Retinal pigment epithelial cell (primary cell): ENCODE data around the gene CDKL1.

Source experiments
- DNase-seq: peaks from one replicate; pipeline ENCODE4 v3.0.0-alpha.2; 2010; ENCODE audit warnings: low read depth
- H3K4me3 ChIP-seq: 2 replicates; pipeline ENCODE4 v1.5.1; 2011; ENCODE audit warnings: mild to moderate bottlenecking, low read length, control low read depth, moderate library complexity
- CTCF ChIP-seq: conservative IDR thresholded peaks from 2 replicates; pipeline ENCODE4 v1.5.1; 2011; ENCODE audit warnings: low read depth, low read length, control low read depth, inconsistent platforms

Gene CDKL1

GRCh38 chr14:50417853-50418252, 21.2 kb upstream of the CDKL1 start:
- TF ChIP-seq CTCF = no peak
- DNase-seq = no peak
- no peak overlapping the region for H3K4me3 ChIP-seq

DNA sequence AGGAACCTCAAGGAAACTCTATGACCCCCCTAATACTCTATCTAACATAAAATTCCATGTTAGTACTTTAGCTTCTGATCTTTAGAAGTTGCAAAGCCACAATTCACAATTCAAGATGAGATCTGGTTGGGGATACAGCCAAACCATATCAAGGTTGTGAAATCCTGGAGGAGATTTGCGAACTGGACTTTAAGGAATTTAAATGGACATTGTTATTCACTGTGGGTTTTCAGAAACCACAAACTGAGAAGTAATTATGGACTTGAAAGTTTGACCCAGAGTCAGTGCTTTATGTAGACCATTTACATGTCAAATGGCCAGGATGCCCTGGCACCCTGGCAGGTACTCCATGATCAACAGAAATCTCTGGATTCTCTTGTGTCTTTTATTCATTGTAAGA, 14.2 kb upstream of the CDKL1 start:
- no peak overlapping the region for H3K4me3 ChIP-seq
- DNase-seq = peak; percentile 45
- TF ChIP-seq CTCF = no peak

DNA sequence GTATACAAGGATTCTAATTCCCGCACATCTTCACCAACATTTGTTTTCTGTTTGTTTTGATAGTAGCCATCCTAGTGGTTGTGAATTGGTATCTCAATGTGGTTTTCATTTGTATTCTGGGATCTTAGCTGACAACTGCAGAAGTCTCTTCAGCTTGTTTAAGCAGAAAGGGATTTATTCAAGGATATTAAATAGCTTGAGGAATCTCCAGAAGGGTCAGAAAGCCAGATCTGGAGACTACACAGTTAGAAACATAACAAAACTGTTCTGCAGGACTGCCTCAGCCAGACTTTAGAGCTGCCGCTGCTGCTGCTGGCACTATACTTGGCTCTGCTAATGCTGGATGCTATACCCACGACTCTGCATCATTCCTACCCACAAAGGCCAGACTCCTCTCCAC, 13.4 kb upstream of the CDKL1 start:
- TF ChIP-seq CTCF = no peak
- H3K4me3 ChIP-seq = no peak overlapping the region
- DNase-seq = no peak

DNA sequence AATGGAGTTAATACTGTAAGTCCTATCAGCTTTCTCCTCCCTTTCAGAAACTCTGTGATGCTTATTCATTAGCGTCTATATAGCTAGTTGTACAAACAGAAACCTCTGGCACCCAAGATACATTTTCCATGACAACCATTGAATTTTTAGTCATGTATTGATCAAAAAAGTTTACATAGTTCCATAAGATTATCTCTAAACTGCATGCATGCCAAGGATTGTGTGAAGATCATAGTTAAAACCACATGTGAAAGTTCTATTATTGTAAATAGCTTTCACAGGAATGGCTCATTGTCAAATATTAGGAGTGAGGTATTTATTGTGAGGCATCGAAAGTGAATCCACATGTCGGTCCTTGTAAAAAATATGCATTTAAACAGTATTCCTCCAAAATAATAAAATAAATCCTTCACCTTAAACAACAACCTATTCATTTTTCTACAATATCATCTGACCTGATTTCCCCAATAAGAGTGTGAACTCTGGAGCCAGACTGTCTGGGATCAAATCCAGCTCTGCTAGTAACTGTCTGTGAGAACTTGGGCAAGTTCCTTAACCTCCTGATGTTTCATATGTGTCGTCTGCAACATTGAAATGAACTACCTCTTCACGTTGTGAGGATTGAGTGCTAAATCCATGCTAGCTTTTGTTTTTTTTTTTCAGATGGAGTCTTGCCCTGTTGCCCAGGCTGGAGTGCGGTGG, 10.6 kb upstream of the CDKL1 start:
- H3K4me3 ChIP-seq = no peak overlapping the region
- no peak for TF ChIP-seq CTCF
- DNase-seq = no peak

GRCh38 chr14:50403419-50403818, 6.7 kb upstream of the CDKL1 start:
- no peak for TF ChIP-seq CTCF
- no peak for DNase-seq
- no peak overlapping the region for H3K4me3 ChIP-seq

DNA sequence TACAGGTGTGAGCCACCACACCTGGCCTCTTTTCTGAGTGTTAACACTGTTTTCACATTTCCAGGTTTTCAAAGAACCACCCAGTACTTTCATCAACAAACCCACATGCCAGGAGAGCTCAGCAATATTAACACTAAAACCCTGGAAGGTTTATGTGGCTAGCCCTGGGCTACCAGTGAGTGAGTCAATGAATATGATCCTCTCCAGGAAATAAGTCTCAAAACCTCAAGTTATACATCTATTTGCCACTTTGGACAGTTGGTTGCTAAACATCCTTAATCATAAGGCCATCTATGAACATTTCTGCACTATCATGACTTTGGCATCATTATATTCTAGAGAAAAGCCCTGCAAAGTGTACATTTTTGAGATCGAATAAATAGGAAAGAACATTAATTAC, 6.3 kb upstream of the CDKL1 start:
- no peak for TF ChIP-seq CTCF
- no peak for DNase-seq
- H3K4me3 ChIP-seq = no peak overlapping the region

DNA sequence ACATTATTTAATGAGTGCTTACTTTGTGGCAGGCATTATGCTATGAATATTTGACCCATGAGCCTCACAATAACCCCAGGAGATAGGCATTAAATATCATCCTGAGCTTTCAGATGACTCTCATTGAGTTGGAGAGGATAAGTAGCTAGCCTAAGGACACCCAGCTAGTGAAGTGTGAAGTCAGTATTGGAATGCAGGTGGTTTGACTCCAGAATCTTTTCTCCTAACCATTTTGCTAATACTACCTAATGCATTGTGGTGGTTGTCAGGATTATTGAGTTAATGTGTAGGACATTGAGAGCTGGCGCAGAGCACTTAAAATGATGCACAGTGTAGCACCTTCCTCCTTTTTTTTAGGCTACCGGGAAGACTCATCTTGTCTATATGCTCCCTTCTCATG, 3.8 kb upstream of the CDKL1 start:
- TF ChIP-seq CTCF = no peak
- DNase-seq = no peak
- no peak overlapping the region for H3K4me3 ChIP-seq
